NCI-H1092 treated with DMSO at 0.1 percent for 48 hours (cell line): ENCODE measurements around the gene ECI1.

Experiments
- DNase-seq: peaks from one replicate; lab custom pipeline; 2025; lab: John Stamatoyannopoulos, UW

The ECI1 gene

DNA sequence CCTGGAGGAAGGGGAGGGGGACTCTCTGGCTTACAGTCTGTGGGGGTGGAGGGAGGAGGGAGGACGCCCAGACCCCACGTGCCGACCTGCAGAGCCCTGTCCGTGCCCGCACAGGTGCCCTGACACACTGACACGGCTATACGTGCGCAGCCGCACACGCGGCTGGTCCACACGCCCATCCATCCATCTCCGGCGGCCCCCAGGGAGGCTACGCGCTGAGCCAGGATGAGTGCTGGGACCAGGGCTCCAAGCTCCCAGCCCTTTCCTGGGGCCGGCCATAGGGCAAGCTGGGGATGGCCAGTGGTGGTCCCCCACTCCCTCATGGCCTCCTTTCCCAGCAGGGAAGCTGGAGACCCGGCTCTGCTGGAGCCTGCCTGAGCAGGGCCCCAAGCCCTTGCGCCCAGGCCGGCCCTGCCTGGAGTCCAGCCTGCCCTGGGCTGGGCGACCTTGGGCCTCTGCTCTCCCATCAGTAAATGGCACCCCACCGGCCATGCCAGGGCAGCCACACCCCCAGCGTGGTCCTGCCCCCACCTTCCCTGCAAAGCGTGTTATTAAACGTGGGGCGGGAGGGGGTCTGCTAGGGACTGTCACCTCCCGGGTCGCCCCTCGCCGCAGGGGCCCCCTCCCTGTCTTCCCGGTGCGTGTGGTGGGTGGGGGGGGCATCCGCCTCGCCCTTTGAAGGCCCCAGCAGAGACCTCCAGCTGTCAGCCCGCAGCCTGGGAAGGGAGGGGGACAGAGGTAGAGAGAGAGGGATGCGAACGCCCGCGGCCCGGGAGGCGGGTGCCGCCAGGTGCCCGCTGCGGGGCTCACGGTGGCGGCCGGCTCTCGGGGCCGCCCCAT, 55.8 kb downstream of the ECI1 start:
- no peak for DNase-seq

DNA sequence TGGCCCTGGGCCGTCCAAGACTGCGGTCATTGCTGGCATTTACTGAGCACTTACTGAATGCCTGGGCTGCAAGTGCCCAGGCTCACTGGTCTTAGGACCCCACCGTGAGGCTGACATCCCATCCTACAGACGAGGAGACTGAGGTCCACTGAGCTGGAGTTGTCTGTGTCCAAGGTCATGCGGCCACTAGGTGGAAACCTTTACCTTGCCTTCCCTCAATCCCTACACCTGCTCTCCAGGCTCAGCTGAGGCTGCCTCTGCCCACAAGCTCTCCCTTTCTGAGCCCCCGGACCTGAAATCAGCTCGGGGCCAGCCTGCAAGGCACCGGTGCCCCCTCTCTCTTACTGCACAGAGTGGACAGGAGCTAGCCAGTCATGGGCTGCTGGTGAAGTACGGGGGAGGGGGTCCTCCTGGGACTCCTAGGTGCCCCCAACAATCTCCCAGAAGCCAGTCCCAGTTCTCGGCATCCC, 56.5 kb downstream of the ECI1 start:
- DNase-seq = peak; percentile 74

DNA sequence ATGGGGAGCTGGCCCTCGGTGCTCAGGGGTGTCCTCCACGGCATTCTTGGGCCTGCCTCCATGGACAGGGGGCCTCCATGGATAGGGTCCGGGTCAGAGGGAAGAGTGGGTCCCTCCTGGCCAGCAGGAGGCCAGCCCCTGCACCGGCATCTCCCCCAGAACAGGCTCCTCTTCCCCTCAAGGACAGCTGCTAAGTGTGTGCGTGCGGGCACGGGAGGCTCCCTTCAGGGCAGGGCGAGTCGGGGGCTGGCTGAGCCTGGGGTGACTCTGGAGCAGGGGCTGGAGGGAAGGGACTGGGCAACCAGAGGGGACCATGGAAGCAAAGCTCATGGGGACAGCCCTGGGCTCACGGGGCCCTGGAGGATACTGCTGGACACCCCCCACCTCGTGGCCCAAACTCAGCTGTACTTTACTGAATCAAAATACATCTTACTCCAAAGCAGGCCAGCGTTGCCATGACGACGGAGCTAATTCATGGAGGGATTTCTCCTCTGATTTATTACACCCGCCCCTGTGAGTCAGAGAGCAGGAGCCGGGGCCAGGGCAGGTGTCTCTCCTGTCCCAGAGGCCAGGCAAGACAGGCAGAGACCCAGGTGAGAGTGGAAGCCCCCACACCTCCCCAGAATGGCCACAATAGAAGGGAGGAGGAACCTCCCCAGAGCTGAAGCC, 57.1 kb downstream of the ECI1 start:
- no peak for DNase-seq

DNA sequence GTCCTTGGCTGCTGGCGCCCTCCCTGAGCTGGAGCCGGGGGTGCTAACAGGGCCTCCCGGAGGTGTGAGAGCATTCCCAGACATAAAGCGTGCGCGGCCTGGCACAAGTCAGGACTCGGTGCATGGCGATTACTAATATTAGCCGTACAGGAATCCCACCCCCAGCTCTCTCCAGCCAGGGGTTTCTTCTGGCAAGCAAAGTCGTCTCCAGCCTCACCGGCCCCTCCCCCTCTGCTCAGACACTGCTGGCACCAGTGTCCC, 60.0 kb downstream of the ECI1 start:
- no peak for DNase-seq

DNA sequence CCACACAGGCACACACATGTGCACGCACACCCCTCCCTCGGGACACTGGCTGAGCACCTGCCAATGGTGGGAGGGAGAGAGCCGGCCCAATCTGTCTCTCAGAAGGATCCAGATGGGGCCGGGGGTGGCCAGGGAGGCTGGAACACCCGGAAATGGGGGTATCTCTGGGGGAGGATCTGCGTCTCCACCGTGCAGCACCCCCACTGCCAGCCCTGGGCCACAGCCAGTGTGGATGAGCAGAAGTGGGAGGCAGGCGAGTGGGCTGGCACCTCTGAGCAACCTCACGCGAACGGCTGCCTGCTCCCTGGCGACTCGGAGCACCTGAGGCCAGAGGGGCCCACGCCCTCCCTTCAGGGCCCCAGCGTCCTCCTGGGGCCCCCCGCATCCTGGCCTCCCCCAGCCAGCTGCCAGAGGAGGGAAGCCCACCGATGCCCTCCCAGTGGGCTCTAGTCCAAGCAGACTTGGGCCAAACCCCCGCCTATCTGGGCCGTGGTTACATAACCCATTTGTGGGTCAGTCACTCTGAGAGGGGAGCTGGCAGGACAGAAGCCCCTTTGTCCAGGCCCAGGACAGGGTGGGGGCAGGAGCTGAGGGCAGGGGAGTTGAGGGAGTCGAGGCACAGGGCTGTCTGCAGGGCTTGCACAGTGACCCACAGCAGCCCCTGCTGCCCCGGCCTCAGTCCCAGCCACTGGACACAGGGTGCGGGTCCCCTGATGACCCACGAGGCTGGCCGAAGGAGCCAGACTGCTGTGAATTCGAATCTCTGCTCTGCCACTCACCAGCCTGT, 60.5 kb downstream of the ECI1 start:
- DNase-seq = no peak

DNA sequence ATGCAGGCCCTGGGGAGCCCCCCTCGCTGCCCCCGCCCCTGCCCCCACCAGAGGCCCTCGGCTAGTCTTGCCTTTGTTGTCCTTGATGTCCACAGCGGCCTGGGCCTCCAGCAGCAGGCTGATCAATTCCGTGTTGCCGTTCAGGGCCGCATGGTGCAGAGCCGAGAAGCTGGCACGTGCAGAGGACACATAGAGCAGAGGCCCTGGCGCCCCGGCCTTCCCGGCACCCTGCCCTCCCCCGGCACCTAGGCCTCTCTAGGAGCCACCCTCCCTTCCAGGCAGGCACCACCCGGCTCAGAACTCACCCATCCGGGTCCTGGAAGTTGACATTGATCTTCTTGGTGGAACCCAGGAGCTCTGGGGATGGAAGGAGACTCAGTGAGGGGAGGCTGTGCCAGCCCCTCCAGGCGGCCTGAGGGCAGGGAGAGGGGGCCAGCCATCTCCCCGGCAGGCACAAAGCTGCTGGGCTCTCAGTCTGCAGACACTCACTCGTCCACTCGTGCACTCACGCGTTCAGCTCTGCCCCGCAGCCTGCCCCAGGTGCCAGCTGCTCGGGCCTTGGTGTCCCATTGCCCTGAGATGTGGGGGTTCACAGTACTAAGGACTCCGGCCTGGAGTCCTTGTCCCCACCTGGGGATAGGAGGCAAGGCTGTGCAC, 61.3 kb downstream of the ECI1 start:
- no peak for DNase-seq
